ENCODE data around the gene RUFY1.

GRCh38 chr5:179615203-179615602 is 64.8 kb downstream of the RUFY1 start:
- TF ChIP-seq TAF1 (IDR thresholded peaks at IDR 0.05; ENCODE audit: borderline replicate concordance, low read depth, low read length) (no peak), POLR2A (IDR thresholded peaks at IDR 0.05; ENCODE audit: low read depth, low read length) (0 out of 2 replicates have a peak, but pooled peaks have one; percentile 27), POLR2AphosphoS5 (IDR thresholded peaks at IDR 0.05; ENCODE audit: low read depth, low read length) (peak; percentile 6; the same call in 1 of the 2 replicates)

All from GM12892 (cell line).